ENCODE measurements around the gene EIF4G3. TPM values are rescaled to one million over a fixed set of nuclear protein-coding genes. Genes with fewer than 3 reads are reported as not detected.

EIF4G3 gene
- total and polyA plus RNA-seq, 2 donors (not counting 3 experiments of a cell fraction or from before 2014, with no cell fraction given): 40.7 to 78.5 TPM

DNA sequence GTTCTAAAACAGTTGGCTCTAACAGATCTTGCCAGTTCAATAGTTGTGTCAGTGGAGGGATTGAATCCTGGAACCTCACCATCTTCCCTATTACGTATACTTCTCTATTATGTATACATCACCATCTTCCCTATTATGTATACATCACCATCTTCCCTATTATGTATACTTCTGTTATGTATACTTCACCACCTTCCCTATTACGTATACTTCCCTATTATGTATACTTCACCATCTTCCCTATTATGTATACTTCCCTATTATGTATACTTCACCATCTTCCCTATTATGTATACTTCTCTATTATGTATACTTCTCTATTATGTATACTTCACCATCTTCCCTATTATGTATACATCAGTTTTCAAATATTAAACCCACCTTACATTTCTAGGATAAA lies 355.2 kb downstream of the EIF4G3 start:
- dilution Hi-C loops (cut with MboI; ENCODE audit: extremely low pct_ligation_motif_present, low sequenced_read_pairs): no loop called here
- H3K4me1 ChIP-seq (ENCODE audit: control insufficient read depth, extremely low read depth, insufficient read depth, low read length): no peaks in the 10 kb centered on the region
- BruUV-seq (replicated peaks): no TSS peak
- no peak for TF ChIP-seq EZH2 (IDR thresholded peaks at IDR 0.05; ENCODE audit: borderline replicate concordance, low read depth, low read length, severe bottlenecking)
- TF ChIP-seq, protein P1, sequence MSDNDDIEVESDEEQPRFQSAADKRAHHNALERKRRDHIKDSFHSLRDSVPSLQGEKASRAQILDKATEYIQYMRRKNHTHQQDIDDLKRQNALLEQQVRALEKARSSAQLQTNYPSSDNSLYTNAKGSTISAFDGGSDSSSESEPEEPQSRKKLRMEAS (IDR thresholded peaks at IDR 0.05; ENCODE audit: insufficient read depth, insufficient read length): no peak
- TF ChIP-seq MYC (IDR thresholded peaks at IDR 0.05; ENCODE audit: low read depth, low read length): no peak
- TF ChIP-seq POLR2AphosphoS5 (IDR thresholded peaks at IDR 0.05; ENCODE audit: insufficient read depth, low read depth, low read length): no peak
- TF ChIP-seq, protein P2, sequence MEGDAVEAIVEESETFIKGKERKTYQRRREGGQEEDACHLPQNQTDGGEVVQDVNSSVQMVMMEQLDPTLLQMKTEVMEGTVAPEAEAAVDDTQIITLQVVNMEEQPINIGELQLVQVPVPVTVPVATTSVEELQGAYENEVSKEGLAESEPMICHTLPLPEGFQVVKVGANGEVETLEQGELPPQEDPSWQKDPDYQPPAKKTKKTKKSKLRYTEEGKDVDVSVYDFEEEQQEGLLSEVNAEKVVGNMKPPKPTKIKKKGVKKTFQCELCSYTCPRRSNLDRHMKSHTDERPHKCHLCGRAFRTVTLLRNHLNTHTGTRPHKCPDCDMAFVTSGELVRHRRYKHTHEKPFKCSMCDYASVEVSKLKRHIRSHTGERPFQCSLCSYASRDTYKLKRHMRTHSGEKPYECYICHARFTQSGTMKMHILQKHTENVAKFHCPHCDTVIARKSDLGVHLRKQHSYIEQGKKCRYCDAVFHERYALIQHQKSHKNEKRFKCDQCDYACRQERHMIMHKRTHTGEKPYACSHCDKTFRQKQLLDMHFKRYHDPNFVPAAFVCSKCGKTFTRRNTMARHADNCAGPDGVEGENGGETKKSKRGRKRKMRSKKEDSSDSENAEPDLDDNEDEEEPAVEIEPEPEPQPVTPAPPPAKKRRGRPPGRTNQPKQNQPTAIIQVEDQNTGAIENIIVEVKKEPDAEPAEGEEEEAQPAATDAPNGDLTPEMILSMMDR (IDR thresholded peaks at IDR 0.05; ENCODE audit: extremely low read depth in 1 of 2, insufficient read depth in 1 of 2, low read depth in 1 of 2, low read length in 2 of 2): no peak
- TF ChIP-seq FOS (IDR thresholded peaks at IDR 0.05; ENCODE audit: borderline replicate concordance, insufficient read depth, low read length): no peak
- TF ChIP-seq POLR2A (IDR thresholded peaks at IDR 0.05; ENCODE audit: low read depth, low read length): no peak
- no peak for TF ChIP-seq GATA2 (IDR thresholded peaks at IDR 0.05; ENCODE audit: insufficient read depth, insufficient read length, low read depth, low read length)
- TF ChIP-seq JUN (IDR thresholded peaks at IDR 0.05; ENCODE audit: borderline replicate concordance, insufficient read depth, insufficient read length, low read depth): no peak
- H3K79me2 ChIP-seq (ENCODE audit: control insufficient read depth, insufficient read depth, low read length): no peaks in the 10 kb centered on the region
- intact Hi-C loops (cut with micrococcal nuclease): no loop called here
- no peaks in the 10 kb centered on the region for H4K20me1 ChIP-seq (replicated peaks; ENCODE audit: control insufficient read depth, extremely low read depth, insufficient read depth, low read length)
- no peak overlapping the region for H3K4me2 ChIP-seq (ENCODE audit: insufficient read depth, low read length)
- FAIRE-seq: no peak
- CTCF ChIA-PET: interaction anchor here (0.6 kb wide), 1 partner anchor 303 kb away, joined by 4 read pairs; no protein-coding TSS in a partner anchor
- H3K9me1 ChIP-seq (replicated peaks; ENCODE audit: control insufficient read depth, extremely low read depth, insufficient read depth, low read length): no peaks in the 10 kb centered on the region
- no peaks in the 10 kb centered on the region for H3K9me3 ChIP-seq (replicated peaks; ENCODE audit: control insufficient read depth, insufficient read depth, low read length)
- no peak for DNase-seq (ENCODE audit: low read depth, low spot score)
- H2AFZ ChIP-seq (ENCODE audit: low read depth, low read length): no peak overlapping the region
- H3K4me3 ChIP-seq (replicated peaks in 1 of 3; ENCODE audit: insufficient read depth in 1 of 3, low read depth in 1 of 3, low read length in 3 of 3): no peak overlapping the region
- peaks cover 0 to 5% of the 10 kb centered on the region in 2 experiments for H3K36me3 ChIP-seq (ENCODE audit: control insufficient read depth in 2 of 2, extremely low read depth in 1 of 2, insufficient read depth in 2 of 2, low read length in 2 of 2)
- POLR2A ChIA-PET: interaction anchor here (0.6 to 0.7 kb wide), 2 partner anchors 113 to 364 kb away, joined by 3 read pairs; no protein-coding TSS in a partner anchor
- no peak overlapping the region for H3K9ac ChIP-seq (replicated peaks; ENCODE audit: extremely low read depth, insufficient read depth, low read length)
- no peak overlapping the region for H3K27ac ChIP-seq (ENCODE audit: insufficient read depth, low read depth, low read length)
- H3K27me3 ChIP-seq (ENCODE audit: control insufficient read depth in 2 of 2, insufficient read depth in 2 of 2, low read length in 2 of 2): no peaks in the 10 kb centered on the region

Data from endothelial cell of umbilical vein (primary cell).